K562 (cell line): ENCODE measurements around the gene ENTPD8. TPM values are rescaled to one million over a fixed set of nuclear protein-coding genes. Genes with fewer than 3 reads are reported as not detected.

ENCODE experiments used
- ATAC-seq: fragments of 200-7000 bp; cut with Tn5 transposase; 3 replicates; pipeline ENCODE4 v1.9.1; 2020; ENCODE audit warnings: moderate library complexity
- BruUV-seq: library from RNA; stranded (reverse); fragments of 400-500 nt; replicated peaks from 2 replicates; lab custom pipeline; 2021; lab: Mats Ljungman, UMichigan
- CTCF ChIA-PET: fragments of 300-600 bp; formaldehyde crosslinking; extraction: SDS; loops from one replicate; lab custom pipeline; 2021; ENCODE audit warnings: low intra/inter-chr PET ratio; lab: Yijun Ruan, JAX
- POLR2A ChIA-PET: fragments of 300-600, 350-650 bp; sonication (Branson Sonifier 250); formaldehyde crosslinking; extraction: SDS; loops from one replicate; lab custom pipeline; 2021; ENCODE audit warnings: antibody characterized with exemption, inconsistent platforms; lab: Yijun Ruan, JAX
- DNase-seq, 4 experiments: peaks; one replicate each; pipeline versions ENCODE4 v3.0.0 to v3.0.0-alpha.2; 2011 to 2018; ENCODE audit warnings: low spot score in 3 of 4, mixed read lengths in 3 of 4; ENCODE audit errors: extremely low read depth in 1 of 4
- FAIRE-seq: peaks from 2 replicates; lab custom pipeline; 2011; peaks lifted over from hg19 to GRCh38; lab: Jason Lieb, UNC
- H2AFZ ChIP-seq: 2 replicates; pipeline ENCODE4 v1.6.0; 2011; ENCODE audit warnings: low read depth, low read length, control low read depth, inconsistent platforms
- H3K27ac ChIP-seq: fragments of 200-600 bp; 3 replicates; pipeline ENCODE4 v1.8.0; 2011; ENCODE audit warnings: low read depth, mild to moderate bottlenecking, control low read depth, inconsistent platforms, low read length, moderate library complexity, mixed read lengths; ENCODE audit errors: extremely low read depth
- H3K27me3 ChIP-seq, 2 experiments: fragments of 300-600 bp in 1 of 2; 2 replicates in 1 of 2; 3 replicates in 1 of 2; pipeline versions ENCODE4 v1.6.0 to v1.8.0; 2011; ENCODE audit warnings: inconsistent platforms in 2 of 2, low read length in 2 of 2, mild to moderate bottlenecking in 1 of 2, mixed read lengths in 1 of 2, moderate library complexity in 1 of 2; ENCODE audit not compliant: control insufficient read depth in 2 of 2, insufficient read depth in 2 of 2
- H3K36me3 ChIP-seq: fragments of 300-600 bp; 3 replicates; pipeline ENCODE4 v1.8.0; 2011; ENCODE audit warnings: mild to moderate bottlenecking, low read length, inconsistent platforms; ENCODE audit not compliant: control insufficient read depth, insufficient read depth
- H3K4me1 ChIP-seq, 2 experiments: fragments of 200-600 bp in 1 of 2; replicated peaks in 1 of 2; 2 replicates in 1 of 2; 3 replicates in 1 of 2; pipeline versions ENCODE4 v1.5.1 to v1.8.0; 2011; ENCODE audit warnings: inconsistent platforms in 2 of 2, low read length in 2 of 2, mild to moderate bottlenecking in 1 of 2, mixed read lengths in 1 of 2, moderate library complexity in 1 of 2; ENCODE audit not compliant: control insufficient read depth in 2 of 2, insufficient read depth in 2 of 2
- H3K4me2 ChIP-seq: 2 replicates; pipeline ENCODE4 v1.6.1; 2011; ENCODE audit warnings: low read length, control low read depth, inconsistent platforms, mixed read lengths; ENCODE audit not compliant: insufficient read depth
- H3K4me3 ChIP-seq: fragments of 200-600 bp; sonication (generic), shearing (Covaris generic); 2 replicates; pipeline ENCODE4 v1.5.1; 2016; ENCODE audit warnings: control low read depth, inconsistent platforms
- H3K79me2 ChIP-seq: fragments of 200-600 bp; 3 replicates; pipeline ENCODE4 v1.8.0; 2011; ENCODE audit warnings: low read length, inconsistent platforms; ENCODE audit not compliant: control insufficient read depth, insufficient read depth
- H3K9ac ChIP-seq, 2 experiments: 2 replicates each; pipeline versions ENCODE4 v1.6.0 to v1.6.1; 2011; ENCODE audit warnings: low read depth in 2 of 2, low read length in 2 of 2, control low read depth in 1 of 2, inconsistent platforms in 1 of 2, mild to moderate bottlenecking in 1 of 2, mixed read lengths in 1 of 2; ENCODE audit not compliant: insufficient read depth in 1 of 2
- H3K9me1 ChIP-seq: one replicate; pipeline ENCODE4 v1.6.0; 2011; ENCODE audit warnings: inconsistent platforms, mild to moderate bottlenecking, low read length, moderate library complexity; ENCODE audit not compliant: control insufficient read depth, insufficient read depth
- H3K9me3 ChIP-seq: replicated peaks from 2 replicates; pipeline ENCODE4 v1.5.1; 2011; ENCODE audit warnings: low read depth, low read length, inconsistent platforms; ENCODE audit not compliant: control insufficient read depth, insufficient read depth
- H4K20me1 ChIP-seq: replicated peaks from 2 replicates; pipeline ENCODE4 v1.6.1; 2011; ENCODE audit warnings: low read length, inconsistent platforms, mixed read lengths; ENCODE audit not compliant: control insufficient read depth, insufficient read depth
- CHD7 ChIP-seq: fragments of 200-600 bp; sonication (generic); IDR thresholded peaks from one replicate; pipeline ENCODE4 v1.6.1; 2012; ENCODE audit warnings: mild to moderate bottlenecking, low read depth, low read length, inconsistent platforms
- GATA2 ChIP-seq: sonication (generic); formaldehyde crosslinking; IDR thresholded peaks from 2 replicates; pipeline ENCODE4 v1.4.0; 2020; ENCODE audit warnings: mild to moderate bottlenecking, missing genetic modification reagents
- MAFK ChIP-seq: IDR thresholded peaks from 2 replicates; pipeline ENCODE4 v1.6.1; 2011; ENCODE audit warnings: low read length, improper control_type of control experiment
- MYC ChIP-seq, 2 experiments: fragments of 250-450 bp in 1 of 2; sonication (Bioruptor Pico) in 1 of 2; IDR thresholded peaks; 2 replicates each; pipeline versions ENCODE4 v1.5.1 to v1.6.1; 2012 to 2021; ENCODE audit warnings: low read depth in 2 of 2, borderline replicate concordance in 1 of 2, improper control_type of control experiment in 1 of 2, low read length in 1 of 2, mild to moderate bottlenecking in 1 of 2, moderate library complexity in 1 of 2
- NCOA4 ChIP-seq: fragments of 450-650 bp; IDR thresholded peaks from 2 replicates; pipeline ENCODE4 v1.6.1; 2018; ENCODE audit warnings: mild to moderate bottlenecking; ENCODE audit not compliant: partially characterized antibody
- NFE2 ChIP-seq: IDR thresholded peaks from 2 replicates; pipeline ENCODE4 v1.6.1; 2014; ENCODE audit warnings: antibody characterized with exemption, low read depth
- ZHX1 ChIP-seq: fragments of 150-350 bp; conservative IDR thresholded peaks from 2 replicates; pipeline ENCODE4 v1.6.1; 2014; ENCODE audit warnings: low read length
- ZNF121 ChIP-seq: sonication (generic); formaldehyde crosslinking; conservative IDR thresholded peaks from 2 replicates; pipeline ENCODE4 v1.8.0; 2022; ENCODE audit warnings: missing genetic modification reagents
- WGBS: fragments of 100-300 bp; shearing (Covaris generic); methylation state at CpG from one replicate; pipeline ENCODE4 v1.1.6; 2016; ENCODE audit warnings: low coverage, mixed read lengths; ENCODE audit not compliant: insufficient coverage; ENCODE audit errors: missing lambda C conversion rate; 5-methylcytosine and 5-hydroxymethylcytosine counted together
- in situ Hi-C: fragments of 300-500 bp; cut with MboI; formaldehyde crosslinking; loops from 4 replicates; pipeline ENCODE4 v1.15.0; 2018; ENCODE audit warnings: inconsistent platforms, mixed read lengths
- intact Hi-C: fragments of 100-400 bp; cut with micrococcal nuclease; formaldehyde crosslinking; loops from 2 replicates; pipeline ENCODE4 v1.14.2; 2022
- polyA plus RNA-seq, 8 experiments: library from polyadenylated mRNA; depleted of rRNA in 4 of 8; stranded (reverse) in 5 of 8; unstranded in 3 of 8; fragments of >200 nt; fragmentation: Nextera tagmentation in 2 of 8; fragmentation: Illumina TruSeq in 1 of 8; extraction: Ambion mirVana in 2 of 8; extraction: Trizol in 1 of 8; gene quantifications; 2 replicates each; pipeline versions ENCODE4 v1.2.1 to v1.2.3, GENCODE V29; 2011 to 2014; ENCODE audit warnings: inconsistent platforms in 1 of 8, missing spikeins in 1 of 8
- total RNA-seq, 7 experiments: library from RNA; depleted of rRNA in 6 of 7; stranded (reverse); fragments of >200 nt in 6 of 7; fragmentation: Illumina TruSeq in 2 of 7; extraction: Trizol in 2 of 7; gene quantifications; 2 replicates each; pipeline versions ENCODE4 v1.2.1 to v1.2.3, GENCODE V29; 2011 to 2021; ENCODE audit warnings: low replicate concordance in 1 of 7

The ENTPD8 gene
- total and polyA plus RNA-seq, 9 of the 15 experiments (the other 6 are each of a cell fraction or from before 2014, with no cell fraction given): 0.06 to 0.27 (median 0.19) TPM; not detected in 5

- in situ Hi-C loops: no loop called here
- Histone ChIP-seq H3K36me3 (no peaks in the 10 kb centered on the region), H3K9ac (peak overlapping the region in 1 of 2 experiments; percentile 63; a peak in 1 of 4 replicates), H3K27ac (no peak overlapping the region), H3K4me2 (peak overlapping the region; percentile 29; the same call in 1 of the 2 replicates), H3K4me1 (peaks cover 7 to 58% of the 10 kb centered on the region in 2 experiments; a peak in 4 of 5 replicates), H3K27me3 (no peaks in the 10 kb centered on the region), H3K79me2 (peaks cover 10% of the 10 kb centered on the region; the same call in 2 of the 3 replicates), H3K4me3 (no peak overlapping the region), H4K20me1 (no peaks in the 10 kb centered on the region), H3K9me1 (no peaks in the 10 kb centered on the region), H3K9me3 (0 out of 2 replicates have a peak, but pooled peaks cover 7% of the 10 kb centered on the region), H2AFZ (no peak overlapping the region)
- POLR2A ChIA-PET: no interaction called here
- CTCF ChIA-PET: no interaction called here
- FAIRE-seq: peak; percentile 75
- intact Hi-C loops: no loop called here
- DNase-seq: no peak
- 59% methylated on average over 10 of the region's 11 CpGs for WGBS
- BruUV-seq: no TSS peak
- ATAC-seq: peak; percentile 53
- peak; percentile 71 for TF ChIP-seq NFE2
- peak; percentile 49 for TF ChIP-seq MAFK
- 0 out of 2 replicates have a peak, but pooled peaks have one; percentile 13 for TF ChIP-seq MYC (IDR thresholded peaks at IDR 0.05; ENCODE audit: low read depth, low read length)
- TF ChIP-seq MYC (CRISPR knock-in tag; IDR thresholded peaks at IDR 0.05; ENCODE audit: borderline replicate concordance, low read depth): no peak
- no peak for TF ChIP-seq CHD7
- no peak for TF ChIP-seq ZHX1
- TF ChIP-seq GATA2 (CRISPR knock-in tag): peak; percentile 46; the same call in 1 of the 2 replicates
- TF ChIP-seq NCOA4: no peak
- peak; percentile 99 for TF ChIP-seq ZNF121
These were observed 35.5 kb downstream of the ENTPD8 start for GRCh38 chr9:137405677-137406081.
